Keratinocyte (primary cell): ENCODE measurements around the gene PJA2. TPM values are rescaled to one million over a fixed set of nuclear protein-coding genes. Genes with fewer than 3 reads are reported as not detected.

Experiments
- DNase-seq: peaks from one replicate; pipeline ENCODE4 v3.0.0-alpha.2; 2011; ENCODE audit warnings: low read depth, missing footprints, low spot score
- FAIRE-seq: peaks from 2 replicates; lab custom pipeline; 2011; peaks lifted over from hg19 to GRCh38; lab: Jason Lieb, UNC
- H2AFZ ChIP-seq: 2 replicates; pipeline ENCODE4 v1.6.0; 2012; ENCODE audit warnings: low read length, control low read depth, inconsistent platforms; ENCODE audit not compliant: control insufficient read depth
- H3K27ac ChIP-seq: 2 replicates; pipeline ENCODE4 v1.5.1; 2011; ENCODE audit warnings: low read length; ENCODE audit not compliant: control insufficient read depth, insufficient read depth
- H3K27me3 ChIP-seq: 3 replicates; pipeline ENCODE4 v1.6.0; 2011; ENCODE audit warnings: low read length; ENCODE audit not compliant: control insufficient read depth, insufficient read depth; ENCODE audit errors: extremely low read depth
- H3K36me3 ChIP-seq, 2 experiments: 2 replicates in 1 of 2; 3 replicates in 1 of 2; pipeline ENCODE4 v1.5.1; 2011; ENCODE audit warnings: low read length in 2 of 2, mild to moderate bottlenecking in 1 of 2; ENCODE audit not compliant: control insufficient read depth in 2 of 2, insufficient read depth in 2 of 2; ENCODE audit errors: extremely low read depth in 1 of 2
- H3K4me1 ChIP-seq: 3 replicates; pipeline ENCODE4 v1.5.1; 2011; ENCODE audit warnings: low read length; ENCODE audit not compliant: control insufficient read depth, insufficient read depth; ENCODE audit errors: extremely low read depth
- H3K4me2 ChIP-seq: 3 replicates; pipeline ENCODE4 v1.6.0; 2011; ENCODE audit warnings: low read depth, low read length; ENCODE audit not compliant: control insufficient read depth, insufficient read depth; ENCODE audit errors: extremely low read depth
- H3K4me3 ChIP-seq, 3 experiments: fragments of 200-600 bp in 1 of 3; sonication (generic) in 1 of 3; 2 replicates in 2 of 3; 3 replicates in 1 of 3; pipeline ENCODE4 v1.5.1; 2011 to 2016; ENCODE audit warnings: low read length in 3 of 3, mild to moderate bottlenecking in 3 of 3, control low read depth in 2 of 3, inconsistent platforms in 1 of 3, low read depth in 1 of 3, mixed read lengths in 1 of 3, mixed run types in 1 of 3, moderate library complexity in 1 of 3; ENCODE audit not compliant: control insufficient read depth in 2 of 3, insufficient read depth in 2 of 3; ENCODE audit errors: extremely low read depth in 1 of 3
- H3K79me2 ChIP-seq: 2 replicates; pipeline ENCODE4 v1.6.0; 2012; ENCODE audit warnings: low read length; ENCODE audit not compliant: control insufficient read depth, insufficient read depth
- H3K9ac ChIP-seq: 3 replicates; pipeline ENCODE4 v1.6.0; 2011; ENCODE audit warnings: low read length; ENCODE audit not compliant: control insufficient read depth, insufficient read depth; ENCODE audit errors: extremely low read depth
- H3K9me1 ChIP-seq: 3 replicates; pipeline ENCODE4 v1.6.0; 2011; ENCODE audit warnings: low read length; ENCODE audit not compliant: control insufficient read depth, insufficient read depth; ENCODE audit errors: extremely low read depth
- H3K9me3 ChIP-seq: 2 replicates; pipeline ENCODE4 v1.5.1; 2012; ENCODE audit warnings: low read depth, low read length; ENCODE audit not compliant: control insufficient read depth
- H4K20me1 ChIP-seq: 3 replicates; pipeline ENCODE4 v1.6.0; 2011; ENCODE audit warnings: low read length; ENCODE audit not compliant: control insufficient read depth, insufficient read depth; ENCODE audit errors: extremely low read depth
- CTCF ChIP-seq, 3 experiments: IDR thresholded peaks in 1 of 3; conservative IDR thresholded peaks in 1 of 3; optimal IDR thresholded peaks in 1 of 3; 2 replicates in 2 of 3; 3 replicates in 1 of 3; pipeline versions ENCODE3 to v1.5.1; 2011; ENCODE audit warnings: low read length in 3 of 3, mild to moderate bottlenecking in 3 of 3, moderate library complexity in 2 of 3, control low read depth in 1 of 3, inconsistent platforms in 1 of 3; ENCODE audit not compliant: insufficient read depth in 2 of 3; ENCODE audit errors: extremely low read depth in 1 of 3
- EZH2 ChIP-seq: IDR thresholded peaks from one replicate; pipeline ENCODE4 v1.6.1; 2012; ENCODE audit warnings: inconsistent platforms, mild to moderate bottlenecking, low read length, moderate library complexity
- dilution Hi-C: fragments of 300-500 bp; cut with MboI; formaldehyde crosslinking; loops from one replicate; pipeline ENCODE4 v1.7.0; 2020; ENCODE audit warnings: low sequenced_read_pairs; ENCODE audit not compliant: extremely low pct_ligation_motif_present
- polyA plus RNA-seq, 5 experiments: library from polyadenylated mRNA; depleted of rRNA in 3 of 5; stranded (reverse) in 3 of 5; stranded (forward) in 1 of 5; unstranded in 1 of 5; fragments of >200 nt; gene quantifications; 1 replicate in 1 of 5; 2 replicates in 3 of 5; 3 replicates in 1 of 5; pipeline versions ENCODE4 v1.2.1 to v1.2.3, GENCODE V29; 2011 to 2012; ENCODE audit warnings: missing spikeins in 2 of 5, low read depth in 1 of 5, low replicate concordance in 1 of 5

The PJA2 gene
- polyA plus RNA-seq, 1 donor (not counting 4 experiments of a cell fraction or from before 2014, with no cell fraction given), result 49.3 TPM

GRCh38 chr5:109454731-109455505, 45.1 kb upstream of the PJA2 start:
- Histone ChIP-seq H3K9me3 (peaks cover 3% of the 10 kb centered on the region), H3K36me3 (no peaks in the 10 kb centered on the region), H3K4me1 (peaks cover 26% of the 10 kb centered on the region), H3K4me3 (peak overlapping the region in 2 of 3 experiments; percentile 11 to 31), H3K27me3 (no peaks in the 10 kb centered on the region), H3K9me1 (no peaks in the 10 kb centered on the region), H3K4me2 (peak overlapping the region; percentile 79), H3K79me2 (no peaks in the 10 kb centered on the region), H4K20me1 (no peaks in the 10 kb centered on the region), H3K9ac (peak overlapping the region; percentile 36), H3K27ac (peak overlapping the region; percentile 83), H2AFZ (peak overlapping the region; percentile 61)
- FAIRE-seq (no peak), DNase-seq (peak; percentile 13)
- TF ChIP-seq CTCF (optimal IDR thresholded peaks at IDR 0.05 in 1 of 3, IDR thresholded peaks at IDR 0.05 in 1 of 3, conservative IDR thresholded peaks at IDR 0.05 in 1 of 3; ENCODE audit: extremely low read depth in 1 of 3, insufficient read depth in 2 of 3, low read length in 3 of 3), result no peak
- no peak for TF ChIP-seq EZH2
- dilution Hi-C loops, result no loop called here

GRCh38 chr5:109453251-109453650, 43.5 kb upstream of the PJA2 start:
- Histone ChIP-seq H3K4me3 (no peak overlapping the region), H3K4me2 (no peak overlapping the region), H3K9ac (no peak overlapping the region), H4K20me1 (no peaks in the 10 kb centered on the region), H3K4me1 (peaks cover 32% of the 10 kb centered on the region), H3K27me3 (no peaks in the 10 kb centered on the region), H3K79me2 (no peaks in the 10 kb centered on the region), H3K9me1 (no peaks in the 10 kb centered on the region), H3K27ac (no peak overlapping the region), H3K36me3 (no peaks in the 10 kb centered on the region), H2AFZ (no peak overlapping the region), H3K9me3 (peaks cover 3% of the 10 kb centered on the region)
- TF ChIP-seq EZH2 (no peak), CTCF (optimal IDR thresholded peaks at IDR 0.05 in 1 of 3, IDR thresholded peaks at IDR 0.05 in 1 of 3, conservative IDR thresholded peaks at IDR 0.05 in 1 of 3; ENCODE audit: extremely low read depth in 1 of 3, insufficient read depth in 2 of 3, low read length in 3 of 3) (no peak)
- DNase-seq, result no peak
- dilution Hi-C loops, result no loop called here
- no peak for FAIRE-seq
